Osteocyte (in vitro differentiated cells): Measurements from ENCODE around the gene ZNF423. TPM values are rescaled to one million over a fixed set of nuclear protein-coding genes. Genes with fewer than 3 reads are reported as not detected.

Experiments used
- DNase-seq: peaks from one replicate; pipeline ENCODE4 v3.0.0; 2021; ENCODE audit warnings: mixed read lengths; ENCODE audit not compliant: unreplicated experiment; ENCODE audit errors: extremely low spot score
- H3K27ac Mint-ChIP-seq: one replicate; pipeline ENCODE4 v1.8.0; 2021; ENCODE audit warnings: mild to moderate bottlenecking, mixed read lengths; ENCODE audit not compliant: unreplicated experiment
- H3K27me3 Mint-ChIP-seq: one replicate; pipeline ENCODE4 v1.8.0; 2021; ENCODE audit warnings: mixed read lengths; ENCODE audit not compliant: unreplicated experiment
- H3K36me3 Mint-ChIP-seq: one replicate; pipeline ENCODE4 v1.8.0; 2021; ENCODE audit warnings: mixed read lengths; ENCODE audit not compliant: unreplicated experiment
- H3K4me1 Mint-ChIP-seq: one replicate; pipeline ENCODE4 v1.8.0; 2021; ENCODE audit warnings: mixed read lengths; ENCODE audit not compliant: unreplicated experiment
- H3K4me3 Mint-ChIP-seq: one replicate; pipeline ENCODE4 v1.8.0; 2021; ENCODE audit warnings: mild to moderate bottlenecking, moderate library complexity, mixed read lengths; ENCODE audit not compliant: unreplicated experiment
- H3K9me3 Mint-ChIP-seq: one replicate; pipeline ENCODE4 v1.8.0; 2021; ENCODE audit warnings: mixed read lengths; ENCODE audit not compliant: unreplicated experiment
- total RNA-seq: library from RNA; stranded (reverse); gene quantifications from 2 replicates; pipeline ENCODE4 v1.2.1, GENCODE V29; 2021
- TF ChIP-seq, protein P1 (sequence below): fragments of 200-600 bp; sonication (generic); IDR thresholded peaks from 2 replicates; pipeline ENCODE4 v1.5.0; 2021; ENCODE audit warnings: antibody characterized with exemption, mild to moderate bottlenecking, moderate library complexity

The ZNF423 gene
- total RNA-seq, 1 donor from 2014 or later = 25.1 TPM

DNA sequence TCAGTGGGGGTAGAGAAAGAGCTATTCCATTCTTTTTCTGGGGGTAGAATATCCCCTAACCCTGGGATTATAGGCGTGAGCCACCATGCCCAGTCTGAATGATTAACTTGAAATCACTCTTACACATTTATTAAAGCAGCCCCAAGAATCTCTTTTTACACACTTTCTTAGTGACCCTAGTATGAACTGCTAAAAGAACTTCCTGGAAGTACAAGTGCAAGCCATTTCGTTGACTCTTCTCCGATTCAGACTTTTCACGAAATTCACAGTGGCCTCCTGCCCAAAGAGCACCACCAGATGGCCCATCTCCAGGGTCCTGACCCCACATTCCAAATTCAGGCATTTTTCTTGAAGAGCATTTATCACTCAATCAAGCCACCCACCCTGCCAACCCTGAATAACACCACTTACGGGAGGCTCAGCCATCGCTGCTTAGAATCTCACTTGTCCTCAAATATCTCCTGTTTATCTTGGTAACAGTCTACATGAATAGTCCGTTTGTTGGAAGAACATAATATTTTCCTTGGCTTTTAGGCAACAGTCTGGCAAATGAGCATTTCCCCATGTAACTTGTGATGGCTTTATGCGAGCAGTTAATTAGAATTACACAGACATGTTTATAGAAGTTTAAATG is 28.0 kb downstream of the ZNF423 start:
- H3K27me3 Mint-ChIP-seq = peaks cover 3% of the 10 kb centered on the region
- TF ChIP-seq, protein P1, sequence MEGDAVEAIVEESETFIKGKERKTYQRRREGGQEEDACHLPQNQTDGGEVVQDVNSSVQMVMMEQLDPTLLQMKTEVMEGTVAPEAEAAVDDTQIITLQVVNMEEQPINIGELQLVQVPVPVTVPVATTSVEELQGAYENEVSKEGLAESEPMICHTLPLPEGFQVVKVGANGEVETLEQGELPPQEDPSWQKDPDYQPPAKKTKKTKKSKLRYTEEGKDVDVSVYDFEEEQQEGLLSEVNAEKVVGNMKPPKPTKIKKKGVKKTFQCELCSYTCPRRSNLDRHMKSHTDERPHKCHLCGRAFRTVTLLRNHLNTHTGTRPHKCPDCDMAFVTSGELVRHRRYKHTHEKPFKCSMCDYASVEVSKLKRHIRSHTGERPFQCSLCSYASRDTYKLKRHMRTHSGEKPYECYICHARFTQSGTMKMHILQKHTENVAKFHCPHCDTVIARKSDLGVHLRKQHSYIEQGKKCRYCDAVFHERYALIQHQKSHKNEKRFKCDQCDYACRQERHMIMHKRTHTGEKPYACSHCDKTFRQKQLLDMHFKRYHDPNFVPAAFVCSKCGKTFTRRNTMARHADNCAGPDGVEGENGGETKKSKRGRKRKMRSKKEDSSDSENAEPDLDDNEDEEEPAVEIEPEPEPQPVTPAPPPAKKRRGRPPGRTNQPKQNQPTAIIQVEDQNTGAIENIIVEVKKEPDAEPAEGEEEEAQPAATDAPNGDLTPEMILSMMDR = no peak
- no peak for DNase-seq
- H3K4me1 Mint-ChIP-seq = peaks cover 36% of the 10 kb centered on the region
- H3K9me3 Mint-ChIP-seq = no peaks in the 10 kb centered on the region
- H3K4me3 Mint-ChIP-seq = no peak overlapping the region
- H3K27ac Mint-ChIP-seq = peak overlapping the region; percentile 66
- peaks cover 5% of the 10 kb centered on the region for H3K36me3 Mint-ChIP-seq

DNA sequence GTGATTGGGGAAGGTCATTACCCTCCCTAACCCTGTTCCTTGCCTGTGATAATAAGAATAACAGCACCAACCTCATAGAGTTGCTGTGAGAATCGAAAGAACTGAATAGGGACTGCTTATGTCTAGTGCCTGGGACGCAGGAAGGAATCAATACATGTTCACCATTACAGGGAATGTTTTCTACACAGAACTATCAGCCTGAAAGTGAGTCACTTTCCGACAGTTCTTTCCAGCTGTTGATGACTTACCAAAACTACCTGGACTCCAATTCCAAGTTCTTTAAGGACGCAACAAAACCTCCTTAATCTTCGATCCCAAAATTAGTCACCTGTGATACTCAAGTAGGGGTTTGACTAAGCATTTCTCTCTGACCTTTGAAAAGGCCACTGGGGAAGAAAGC is 29.4 kb downstream of the ZNF423 start:
- Mint-ChIP-seq H3K9me3 (no peaks in the 10 kb centered on the region), H3K27me3 (peaks cover 3% of the 10 kb centered on the region), H3K4me1 (peaks cover 35% of the 10 kb centered on the region), H3K27ac (no peak overlapping the region), H3K4me3 (no peak overlapping the region), H3K36me3 (peaks cover 9% of the 10 kb centered on the region)
- no peak for DNase-seq
- TF ChIP-seq, protein P1 = no peak

DNA sequence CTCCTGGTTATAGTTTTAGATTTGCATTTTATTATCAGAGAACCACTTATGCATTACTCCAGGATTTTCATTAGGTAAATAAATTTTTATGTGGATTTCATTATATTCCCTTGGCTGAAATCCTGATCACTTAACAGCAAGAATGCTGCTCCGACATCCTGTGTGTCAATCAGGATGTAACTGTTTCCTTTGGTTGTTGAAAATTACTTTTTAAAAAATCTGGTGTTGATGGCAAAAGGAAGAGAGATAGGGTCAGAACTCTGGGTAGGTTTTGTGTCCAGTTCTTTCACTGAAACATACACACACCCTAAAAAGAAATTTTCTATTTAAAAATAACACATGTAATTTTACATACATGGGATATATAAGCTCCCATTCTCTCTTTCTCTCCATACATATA is 30.9 kb downstream of the ZNF423 start:
- Mint-ChIP-seq H3K27me3 (peaks cover 3% of the 10 kb centered on the region), H3K36me3 (peaks cover 5% of the 10 kb centered on the region), H3K9me3 (no peaks in the 10 kb centered on the region), H3K4me3 (no peak overlapping the region), H3K4me1 (peaks cover 35% of the 10 kb centered on the region), H3K27ac (no peak overlapping the region)
- no peak for DNase-seq
- TF ChIP-seq, protein P1 = no peak

DNA sequence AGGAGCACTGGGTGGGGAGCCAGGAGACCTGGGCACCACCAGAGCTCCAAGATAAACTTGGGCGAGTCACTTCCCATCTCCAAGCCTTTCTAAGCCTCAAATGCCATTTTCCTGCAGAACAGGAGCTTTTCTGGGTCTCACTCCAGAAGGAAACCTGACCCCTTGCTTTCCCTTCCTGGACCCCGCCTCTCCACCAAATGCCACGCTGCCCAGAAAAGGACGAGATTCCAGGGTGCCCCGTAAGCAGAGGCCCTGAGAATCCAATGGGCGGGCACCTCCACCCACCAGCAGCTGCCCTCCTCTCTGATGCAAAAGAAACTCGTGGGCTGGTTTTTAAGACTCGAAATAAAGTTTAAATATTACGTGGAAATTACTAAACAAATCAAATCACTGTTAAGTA is 31.3 kb downstream of the ZNF423 start:
- Mint-ChIP-seq H3K36me3 (peaks cover 5% of the 10 kb centered on the region), H3K27ac (peak overlapping the region; percentile 45), H3K4me3 (no peak overlapping the region), H3K9me3 (no peaks in the 10 kb centered on the region), H3K27me3 (peaks cover 3% of the 10 kb centered on the region), H3K4me1 (peaks cover 35% of the 10 kb centered on the region)
- DNase-seq = no peak
- TF ChIP-seq, protein P1 = no peak

DNA sequence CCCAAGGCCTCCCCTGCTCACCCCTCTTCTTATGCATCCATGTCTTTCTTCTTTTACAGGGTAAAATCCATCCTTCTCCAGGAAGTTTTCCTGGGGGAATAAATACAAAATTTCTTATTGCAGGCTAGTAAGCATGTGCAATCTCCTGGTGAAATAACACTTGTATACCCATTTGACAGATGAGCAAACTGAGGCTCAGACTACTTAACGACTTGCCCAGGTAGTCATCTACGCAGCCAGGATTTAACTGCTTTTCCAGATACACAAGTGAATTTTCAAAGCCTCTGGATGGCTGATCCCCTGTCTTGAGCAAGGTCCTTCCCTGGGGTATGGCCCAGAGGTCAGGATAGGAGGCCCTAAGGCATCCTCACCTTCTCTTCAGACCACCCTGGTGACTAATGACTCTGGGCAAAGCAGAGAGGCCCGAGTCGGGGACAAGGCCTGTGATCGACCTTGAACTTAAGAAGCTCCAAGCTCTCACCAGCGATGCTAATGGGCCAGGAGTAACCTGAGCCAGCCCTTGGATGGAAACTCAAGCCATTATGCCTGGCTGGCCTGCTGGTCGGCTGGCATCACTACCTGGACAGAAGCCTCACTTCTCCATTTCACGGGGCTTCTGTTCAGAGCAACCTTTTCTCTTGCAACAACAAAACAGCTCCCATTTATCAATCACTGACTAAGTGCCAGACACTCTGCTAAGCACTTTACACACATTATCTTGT is 33.1 kb downstream of the ZNF423 start:
- H3K27me3 Mint-ChIP-seq = peaks cover 3% of the 10 kb centered on the region
- no peak overlapping the region for H3K27ac Mint-ChIP-seq
- TF ChIP-seq, protein P1 = no peak
- H3K4me3 Mint-ChIP-seq = no peak overlapping the region
- no peaks in the 10 kb centered on the region for H3K9me3 Mint-ChIP-seq
- H3K36me3 Mint-ChIP-seq = peaks cover 8% of the 10 kb centered on the region
- H3K4me1 Mint-ChIP-seq = peaks cover 27% of the 10 kb centered on the region
- DNase-seq = no peak
